SK-N-MC (cell line): ENCODE data around the gene MEIS2.

Experiments used
- EZH2 ChIP-seq: fragments of 200-600 bp; sonication (generic); IDR thresholded peaks from one replicate; pipeline ENCODE4 v1.6.1; 2017; ENCODE audit warnings: antibody characterized with exemption
- POLR2AphosphoS5 ChIP-seq: IDR thresholded peaks from 2 replicates; pipeline ENCODE4 v1.6.1; 2012; ENCODE audit warnings: mild to moderate bottlenecking, low read depth, low read length, borderline replicate concordance

DNA sequence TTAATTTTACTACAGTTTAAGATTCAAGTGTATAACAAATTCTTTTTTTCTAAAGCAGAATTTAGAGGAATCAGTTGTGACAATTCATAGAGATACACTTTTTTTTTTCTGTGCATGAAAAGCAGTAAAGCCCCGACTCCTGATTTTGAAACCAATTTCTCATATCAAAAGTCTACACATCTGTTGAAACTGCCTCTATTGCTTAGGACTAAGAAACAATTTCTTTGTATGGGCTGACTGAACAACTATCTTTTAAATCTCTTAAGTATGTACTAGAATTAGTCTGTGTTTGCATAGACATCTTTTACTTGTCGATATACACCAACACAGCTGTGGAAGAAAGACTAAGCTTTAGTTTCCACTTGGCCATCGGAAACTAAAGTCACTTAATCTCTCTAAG lies 127.6 kb downstream of the MEIS2 start:
- no peak for TF ChIP-seq POLR2AphosphoS5
- no peak for TF ChIP-seq EZH2
